Prostate gland (tissue), 2 donors: Measurements from ENCODE around the gene CCL4. TPM values are rescaled to one million over a fixed set of nuclear protein-coding genes. Genes with fewer than 3 reads are reported as not detected.
"Not testable (repeated sequence)": the region's sequence is repeated elsewhere in the genome, so short reads cannot be mapped to it uniquely, and the experiment has no call there.

Experiments
- DNase-seq: peaks from one replicate; pipeline ENCODE4 v3.0.0-alpha.2; 2019; ENCODE audit warnings: low spot score
- H3K27ac ChIP-seq, 2 donors: fragments of 200-600 bp; sonication (generic); 2 replicates each; pipeline ENCODE4 v1.5.1; 2017 to 2019
- H3K27me3 ChIP-seq: fragments of 200-600 bp; sonication (generic); replicated peaks from 2 replicates; pipeline ENCODE4 v1.5.1; 2019; ENCODE audit not compliant: insufficient read depth
- H3K36me3 ChIP-seq, 2 donors: fragments of 200-600 bp; sonication (generic); 1 replicate in 1 of 2; 2 replicates in 1 of 2; pipeline versions ENCODE4 v1.5.1 to v1.8.1; 2017 to 2019
- H3K4me1 ChIP-seq: fragments of 200-600 bp; sonication (generic); replicated peaks from 2 replicates; pipeline ENCODE4 v1.5.1; 2019
- H3K4me3 ChIP-seq, 2 donors: fragments of 200-600 bp; sonication (generic); 2 replicates each; pipeline ENCODE4 v1.5.1; 2017 to 2019
- H3K9me3 ChIP-seq: fragments of 200-600 bp; sonication (generic); 2 replicates; pipeline ENCODE4 v1.5.1; 2017
- POLR2A ChIP-seq: fragments of 450-650 bp; IDR thresholded peaks from one replicate; pipeline ENCODE4 v1.6.1; 2016; ENCODE audit warnings: antibody characterized with exemption, mild to moderate bottlenecking
- POLR2AphosphoS5 ChIP-seq: sonication (generic); formaldehyde crosslinking; IDR thresholded peaks from one replicate; pipeline ENCODE4 v1.6.1; 2017; ENCODE audit warnings: antibody characterized with exemption
- WGBS: methylation state at CpG from one replicate; pipeline ENCODE4 v1.1.5; 2018; 5-methylcytosine and 5-hydroxymethylcytosine counted together
- intact Hi-C: fragments of 100-400 bp; cut with DNase I; formaldehyde crosslinking; loops from one replicate; pipeline ENCODE4 v1.14.2; 2022
- total RNA-seq, 2 donors: library from RNA; depleted of rRNA; stranded (reverse); fragments of >200 nt; gene quantifications; one replicate each; pipeline ENCODE4 v1.1.0, GENCODE V29; 2016
- TF ChIP-seq, protein P1 (sequence below), 4 experiments: fragments of 200-600 bp in 2 of 4; fragments of 450-650 bp in 2 of 4; sonication (generic) in 2 of 4; IDR thresholded peaks; 1 replicate in 3 of 4; 2 replicates in 1 of 4; pipeline ENCODE4 v1.5.1; 2016 to 2019; ENCODE audit warnings: antibody characterized with exemption in 4 of 4, mild to moderate bottlenecking in 2 of 4, moderate library complexity in 2 of 4

The CCL4 gene
- total RNA-seq, 2 donors from 2014 or later, result 0.57 to 1.5 TPM

- WGBS, result 63% methylated on average over 9 of the region's 9 CpGs
- Histone ChIP-seq H3K27me3 (no peaks in the 10 kb centered on the region), H3K4me1 (no peaks in the 10 kb centered on the region), H3K36me3 (no peaks in the 10 kb centered on the region), H3K4me3 (no peak within 1 kb of the TSS), H3K27ac (no peak within 1 kb of the TSS), H3K9me3 (no peaks in the 10 kb centered on the region)
- TF ChIP-seq, protein P1, sequence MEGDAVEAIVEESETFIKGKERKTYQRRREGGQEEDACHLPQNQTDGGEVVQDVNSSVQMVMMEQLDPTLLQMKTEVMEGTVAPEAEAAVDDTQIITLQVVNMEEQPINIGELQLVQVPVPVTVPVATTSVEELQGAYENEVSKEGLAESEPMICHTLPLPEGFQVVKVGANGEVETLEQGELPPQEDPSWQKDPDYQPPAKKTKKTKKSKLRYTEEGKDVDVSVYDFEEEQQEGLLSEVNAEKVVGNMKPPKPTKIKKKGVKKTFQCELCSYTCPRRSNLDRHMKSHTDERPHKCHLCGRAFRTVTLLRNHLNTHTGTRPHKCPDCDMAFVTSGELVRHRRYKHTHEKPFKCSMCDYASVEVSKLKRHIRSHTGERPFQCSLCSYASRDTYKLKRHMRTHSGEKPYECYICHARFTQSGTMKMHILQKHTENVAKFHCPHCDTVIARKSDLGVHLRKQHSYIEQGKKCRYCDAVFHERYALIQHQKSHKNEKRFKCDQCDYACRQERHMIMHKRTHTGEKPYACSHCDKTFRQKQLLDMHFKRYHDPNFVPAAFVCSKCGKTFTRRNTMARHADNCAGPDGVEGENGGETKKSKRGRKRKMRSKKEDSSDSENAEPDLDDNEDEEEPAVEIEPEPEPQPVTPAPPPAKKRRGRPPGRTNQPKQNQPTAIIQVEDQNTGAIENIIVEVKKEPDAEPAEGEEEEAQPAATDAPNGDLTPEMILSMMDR (IDR thresholded peaks at IDR 0.05), result no peak
- no peak for TF ChIP-seq POLR2A
- no peak for TF ChIP-seq POLR2AphosphoS5
- intact Hi-C loops, result no loop called here
- DNase-seq, result no peak
Measured at GRCh38 chr17:36089888-36090836, 13.5 kb upstream of the CCL4 start, which contains the start of gene CCL3. TSS of gene CCL3 (minus strand) at chr17:36090143. CDS start at chr17:36090058, 85 bp downstream.

DNA sequence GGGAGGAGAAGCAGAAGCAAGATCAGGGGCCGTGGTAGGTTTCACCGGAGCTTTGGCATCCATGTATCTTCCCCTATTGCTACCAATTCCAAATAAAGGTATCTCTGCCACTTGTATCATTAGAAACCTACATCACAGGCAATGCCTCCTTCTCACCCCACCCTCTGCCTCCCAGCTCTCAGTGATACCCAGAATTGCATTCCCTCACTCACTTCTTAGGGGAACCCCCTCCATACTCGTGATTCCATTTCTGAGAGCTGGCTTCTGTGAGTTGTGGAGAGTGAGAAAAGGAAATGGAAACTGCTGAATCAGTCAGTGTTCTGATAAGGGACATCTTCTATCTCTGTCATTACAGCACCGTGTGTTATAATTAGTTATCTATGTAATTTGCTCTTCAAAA, 11.4 kb upstream of the CCL4 start:
- intact Hi-C loops, result no loop called here
- H3K4me1 ChIP-seq, result no peaks in the 10 kb centered on the region
- no peaks in the 10 kb centered on the region for H3K27me3 ChIP-seq
- H3K27ac ChIP-seq, result no peak overlapping the region
- no peak for DNase-seq
- 64% methylated on average over 4 of the region's 4 CpGs for WGBS
- TF ChIP-seq POLR2A (no peak), POLR2AphosphoS5 (no peak)
- TF ChIP-seq, protein P1 (IDR thresholded peaks at IDR 0.05), result no peak
- no peaks in the 10 kb centered on the region for H3K9me3 ChIP-seq
- no peaks in the 10 kb centered on the region for H3K36me3 ChIP-seq
- H3K4me3 ChIP-seq, result no peak overlapping the region

DNA sequence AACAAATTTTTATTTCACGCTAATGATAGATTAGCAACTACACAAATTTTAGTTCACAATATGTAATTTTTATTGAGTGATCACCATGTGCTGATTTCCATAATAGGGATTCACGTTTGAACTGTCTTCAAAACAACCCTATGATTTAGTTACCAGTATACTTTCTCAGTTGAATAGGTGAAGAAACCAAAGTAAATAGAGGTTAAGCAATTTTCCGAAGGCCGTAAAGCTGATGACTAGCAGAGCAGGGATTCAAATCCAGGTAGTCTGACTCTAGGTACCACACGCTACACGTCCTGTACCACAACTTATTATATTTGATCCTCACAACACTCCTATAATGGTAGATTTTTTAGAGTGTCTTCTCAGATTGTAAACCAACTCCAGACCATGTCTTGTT, 10.9 kb upstream of the CCL4 start:
- intact Hi-C loops, result not testable (repeated sequence)

DNA sequence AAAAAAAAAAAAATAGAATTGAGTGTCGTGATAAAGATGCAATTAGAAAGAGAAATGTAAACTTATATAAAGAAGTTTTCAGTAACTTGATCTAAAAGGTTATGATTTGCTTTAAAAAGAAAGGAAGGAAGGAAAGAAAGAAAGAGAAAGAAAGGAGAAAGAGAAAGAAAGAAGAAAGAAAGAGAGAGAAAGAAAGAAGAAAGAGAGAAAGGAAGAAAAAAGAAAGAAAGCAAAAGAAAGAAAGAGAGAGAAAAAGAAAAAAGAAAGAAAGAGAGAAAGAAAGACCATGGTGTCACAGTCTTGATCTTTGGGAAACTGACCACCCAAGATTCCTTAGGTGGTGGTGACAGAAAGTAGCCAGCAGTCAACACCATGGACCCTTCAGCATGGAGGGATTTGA, 9.4 kb upstream of the CCL4 start:
- H3K36me3 ChIP-seq, result no peaks in the 10 kb centered on the region
- 82% methylated on average over 1 of the region's 1 CpG for WGBS
- H3K27ac ChIP-seq, result no peak overlapping the region
- H3K27me3 ChIP-seq, result no peaks in the 10 kb centered on the region
- TF ChIP-seq, protein P1 (IDR thresholded peaks at IDR 0.05), result no peak
- TF ChIP-seq POLR2AphosphoS5 (no peak), POLR2A (no peak)
- H3K4me1 ChIP-seq, result no peaks in the 10 kb centered on the region
- no peaks in the 10 kb centered on the region for H3K9me3 ChIP-seq
- intact Hi-C loops, result no loop called here
- no peak overlapping the region for H3K4me3 ChIP-seq
- no peak for DNase-seq

More for the DNA sequence above, 10.9 kb upstream of the CCL4 start:
- H3K27ac ChIP-seq, H3K9me3 ChIP-seq, DNase-seq, H3K36me3 ChIP-seq, H3K4me3 ChIP-seq, H3K27me3 ChIP-seq, H3K4me1 ChIP-seq: not testable (repeated sequence)
- 67% methylated on average over 6 of the region's 6 CpGs for WGBS

DNA sequence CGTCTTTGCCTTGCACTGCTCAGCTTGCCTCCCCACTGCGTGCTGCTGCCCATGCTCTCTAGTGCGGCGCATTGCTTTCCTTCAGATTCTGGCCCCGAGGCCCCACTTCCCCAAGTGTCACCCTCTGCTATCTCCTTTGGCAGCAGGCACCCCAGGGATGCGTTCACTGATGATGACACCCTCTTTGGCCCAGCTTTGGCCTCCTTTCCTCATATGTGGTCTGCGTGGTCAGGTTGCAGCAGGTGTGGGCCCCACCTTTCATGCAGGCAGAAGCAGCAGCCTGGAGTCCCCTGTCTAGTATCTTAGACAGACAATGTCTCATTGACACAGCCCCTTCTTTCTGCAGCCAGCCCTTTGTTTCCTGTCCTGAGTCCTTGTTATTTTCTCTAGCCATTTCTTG, 8.9 kb upstream of the CCL4 start:
- 83% methylated on average over 7 of the region's 7 CpGs for WGBS
- Histone ChIP-seq H3K36me3 (no peaks in the 10 kb centered on the region), H3K4me3 (no peak overlapping the region), H3K9me3 (no peaks in the 10 kb centered on the region), H3K27ac (no peak overlapping the region), H3K27me3 (no peaks in the 10 kb centered on the region), H3K4me1 (no peaks in the 10 kb centered on the region)
- DNase-seq, result no peak
- TF ChIP-seq POLR2AphosphoS5 (no peak), POLR2A (no peak)
- TF ChIP-seq, protein P1 (IDR thresholded peaks at IDR 0.05), result no peak
- intact Hi-C loops, result no loop called here
